Bronchial smooth muscle cell (primary cell): ENCODE data around the gene NCK1. TPM values are rescaled to one million over a fixed set of nuclear protein-coding genes. Genes with fewer than 3 reads are reported as not detected.

Experiments used
- total RNA-seq: library from RNA; depleted of rRNA; stranded (reverse); fragments of >200 nt; gene quantifications from 2 replicates; pipeline ENCODE4 v1.2.1, GENCODE V29; 2014

Gene NCK1
- total RNA-seq = 34.2 and 36.6 TPM in 2 replicates

DNA sequence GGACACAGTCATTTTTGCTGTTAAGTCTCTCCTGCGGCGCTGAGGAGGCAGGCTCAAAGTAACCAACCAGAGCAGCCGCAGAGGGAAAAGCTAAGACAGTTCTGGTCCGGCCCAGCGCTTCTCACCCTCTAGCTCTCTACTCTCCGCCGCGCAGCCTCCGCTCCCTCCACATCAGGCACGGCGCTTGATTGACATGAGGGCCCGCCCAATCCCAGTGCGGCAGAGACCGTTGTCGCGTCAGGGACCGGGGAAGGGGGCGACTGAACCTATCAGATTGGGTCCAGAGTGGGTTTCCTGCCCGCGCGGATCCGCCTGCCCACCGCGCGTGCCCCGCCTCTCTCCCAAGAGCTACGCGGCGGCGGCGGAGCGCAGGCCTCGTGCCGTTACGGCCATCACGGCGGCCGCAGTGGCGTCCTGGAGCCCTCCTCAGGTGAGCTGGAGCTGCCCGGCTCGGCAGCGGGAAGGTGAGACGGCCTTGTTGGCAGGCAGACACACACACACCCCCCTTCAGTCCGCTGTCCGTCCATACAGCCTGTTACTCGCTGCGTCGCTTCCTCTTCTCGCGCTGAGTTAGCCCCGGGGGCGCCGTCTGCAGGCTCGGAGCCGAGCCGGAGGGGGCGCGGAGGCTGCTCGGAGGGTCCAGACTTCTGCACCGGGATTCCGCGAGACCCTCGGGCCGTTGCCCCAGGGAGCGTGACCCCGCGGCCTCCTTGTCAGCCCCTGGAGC lies at the start of gene NCK1:
NCK1 (plus strand) TSS at position 319 of the 727 bp plus-strand sequence. CDS start 65,794 bp downstream, outside the sequence.

DNA sequence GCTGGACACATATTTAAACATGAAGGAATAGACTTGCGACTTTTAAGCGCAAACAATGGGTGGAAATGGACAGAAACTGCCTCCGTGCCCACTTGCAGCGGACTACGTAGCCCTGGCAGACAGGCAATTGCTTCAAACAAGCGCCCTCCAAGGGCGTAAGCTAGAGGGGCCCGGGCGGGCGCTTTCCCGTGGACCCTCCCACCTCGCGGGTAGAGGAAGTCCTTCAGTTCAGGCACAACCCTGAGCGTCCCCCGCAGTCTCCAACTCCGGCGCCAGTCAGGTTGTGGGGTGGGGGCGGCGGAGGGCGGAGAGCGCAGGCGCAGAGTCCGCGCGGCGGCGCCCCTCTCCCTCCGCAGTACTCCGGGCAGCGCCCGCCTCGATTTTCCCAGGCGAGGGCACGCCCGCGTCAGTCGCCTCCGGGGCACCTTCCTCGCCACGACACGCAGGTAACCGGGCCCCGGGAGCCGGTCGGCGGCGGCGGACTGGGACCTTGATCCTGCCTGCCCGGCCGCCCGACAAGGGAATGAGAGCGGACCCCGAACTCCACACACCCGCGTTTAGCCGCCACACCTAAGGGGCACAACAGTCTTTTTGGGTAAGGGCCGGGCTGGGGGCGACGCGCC lies 43.1 kb upstream of the NCK1 start, which contains the start of gene SLC35G2:
SLC35G2 (plus strand) TSS at position 358 of the 623 bp plus-strand sequence. CDS start 35,335 bp downstream, outside the sequence.

DNA sequence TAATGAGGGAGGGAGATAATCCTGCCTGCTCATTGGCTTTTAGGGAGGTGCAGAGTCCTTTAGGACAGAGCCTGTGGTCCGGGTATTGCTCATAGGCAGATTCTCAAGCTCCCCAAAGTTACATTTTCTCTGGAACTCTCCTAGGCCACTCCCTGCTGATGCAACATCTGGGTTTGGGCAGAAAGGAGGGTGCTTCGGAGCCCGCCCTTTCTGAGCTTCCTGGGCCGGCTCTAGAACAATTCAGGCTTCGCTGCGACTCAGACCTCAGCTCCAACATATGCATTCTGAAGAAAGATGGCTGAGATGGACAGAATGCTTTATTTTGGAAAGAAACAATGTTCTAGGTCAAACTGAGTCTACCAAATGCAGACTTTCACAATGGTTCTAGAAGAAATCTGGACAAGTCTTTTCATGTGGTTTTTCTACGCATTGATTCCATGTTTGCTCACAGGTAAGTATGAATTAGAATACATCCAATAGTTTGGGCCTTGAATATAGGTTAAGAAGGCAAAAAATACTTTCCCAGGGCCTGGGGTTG lies 95.8 kb downstream of the NCK1 start, which contains the start of gene IL20RB:
IL20RB (plus strand) TSS at position 233 of the 538 bp plus-strand sequence; CDS start at position 364, 131 bp downstream.

Other genes starting within 250 kb of the NCK1 start
- gene STAG1, start 109.8 kb upstream of the NCK1 start, total RNA-seq = 40.7 and 41.0 TPM in 2 replicates
- gene SLC35G2, start 43.1 kb upstream of the NCK1 start, total RNA-seq = 5.5 and 6.6 TPM in 2 replicates
- 0.47 and 2.3 TPM in 2 replicates for gene IL20RB, start 95.8 kb downstream of the NCK1 start, total RNA-seq